ENCODE data around the gene BAHCC1. TPM values are rescaled to one million over a fixed set of nuclear protein-coding genes. Genes with fewer than 3 reads are reported as not detected.
A peak's percentile ranks its signal among the peaks of the same experiment; 100 is the strongest.

Gene BAHCC1
- total RNA-seq, 1 donor from 2014 or later, result 61.3 TPM

DNA sequence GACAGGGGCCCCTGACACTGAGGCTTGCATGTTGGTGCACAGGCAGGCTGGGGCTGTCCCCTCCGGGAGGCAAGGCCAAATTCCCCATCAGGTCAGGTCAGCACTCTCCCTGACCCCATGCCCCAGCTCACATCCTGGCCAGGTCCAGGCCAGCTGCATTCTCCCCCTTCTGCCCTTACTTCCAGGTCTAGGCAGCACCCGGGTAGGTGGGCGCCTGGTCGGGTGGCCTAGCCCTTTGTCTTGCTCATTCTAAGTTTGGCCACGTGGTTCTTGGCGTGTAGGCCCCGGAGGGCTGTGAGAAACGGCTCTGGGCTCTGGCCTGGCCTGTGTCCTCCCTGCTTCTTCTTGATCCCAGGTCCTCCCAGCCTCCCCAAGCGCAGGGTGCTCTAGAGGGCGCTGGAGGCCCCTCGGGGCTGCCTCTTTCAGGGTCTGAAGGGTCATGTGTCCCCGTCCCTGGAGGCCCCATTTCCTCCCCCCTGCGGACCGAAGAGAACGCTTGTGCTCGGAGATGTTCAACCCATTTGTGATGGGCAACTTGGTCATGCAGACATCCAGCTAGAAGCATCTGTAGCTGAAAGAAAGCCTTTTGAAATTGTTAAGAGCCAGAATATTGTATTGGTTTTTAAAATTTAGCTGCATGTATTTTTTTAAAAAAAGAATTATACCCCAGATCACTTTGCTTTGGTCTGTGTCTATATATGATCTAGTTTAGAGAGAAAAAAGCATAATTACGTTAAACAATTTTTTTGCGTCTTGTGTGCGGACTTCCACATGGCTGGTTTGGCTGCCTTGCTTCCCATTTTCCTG is 6.7 kb downstream of the BAHCC1 start:
- Mint-ChIP-seq H3K4me3 (peak overlapping the region; percentile 99), H3K27me3 (ENCODE audit: low read depth) (peaks cover 28% of the 10 kb centered on the region), H3K9me3 (no peaks in the 10 kb centered on the region), H3K27ac (ENCODE audit: unreplicated experiment) (peak overlapping the region; percentile 76), H3K36me3 (ENCODE audit: low read depth) (peaks cover 12% of the 10 kb centered on the region), H3K4me1 (peaks cover 69% of the 10 kb centered on the region)
- TF ChIP-seq, protein P1, sequence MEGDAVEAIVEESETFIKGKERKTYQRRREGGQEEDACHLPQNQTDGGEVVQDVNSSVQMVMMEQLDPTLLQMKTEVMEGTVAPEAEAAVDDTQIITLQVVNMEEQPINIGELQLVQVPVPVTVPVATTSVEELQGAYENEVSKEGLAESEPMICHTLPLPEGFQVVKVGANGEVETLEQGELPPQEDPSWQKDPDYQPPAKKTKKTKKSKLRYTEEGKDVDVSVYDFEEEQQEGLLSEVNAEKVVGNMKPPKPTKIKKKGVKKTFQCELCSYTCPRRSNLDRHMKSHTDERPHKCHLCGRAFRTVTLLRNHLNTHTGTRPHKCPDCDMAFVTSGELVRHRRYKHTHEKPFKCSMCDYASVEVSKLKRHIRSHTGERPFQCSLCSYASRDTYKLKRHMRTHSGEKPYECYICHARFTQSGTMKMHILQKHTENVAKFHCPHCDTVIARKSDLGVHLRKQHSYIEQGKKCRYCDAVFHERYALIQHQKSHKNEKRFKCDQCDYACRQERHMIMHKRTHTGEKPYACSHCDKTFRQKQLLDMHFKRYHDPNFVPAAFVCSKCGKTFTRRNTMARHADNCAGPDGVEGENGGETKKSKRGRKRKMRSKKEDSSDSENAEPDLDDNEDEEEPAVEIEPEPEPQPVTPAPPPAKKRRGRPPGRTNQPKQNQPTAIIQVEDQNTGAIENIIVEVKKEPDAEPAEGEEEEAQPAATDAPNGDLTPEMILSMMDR (conservative IDR thresholded peaks at IDR 0.05), result peak; percentile 36
- DNase-seq (ENCODE audit: low read depth, low spot score), result peak; percentile 43

DNA sequence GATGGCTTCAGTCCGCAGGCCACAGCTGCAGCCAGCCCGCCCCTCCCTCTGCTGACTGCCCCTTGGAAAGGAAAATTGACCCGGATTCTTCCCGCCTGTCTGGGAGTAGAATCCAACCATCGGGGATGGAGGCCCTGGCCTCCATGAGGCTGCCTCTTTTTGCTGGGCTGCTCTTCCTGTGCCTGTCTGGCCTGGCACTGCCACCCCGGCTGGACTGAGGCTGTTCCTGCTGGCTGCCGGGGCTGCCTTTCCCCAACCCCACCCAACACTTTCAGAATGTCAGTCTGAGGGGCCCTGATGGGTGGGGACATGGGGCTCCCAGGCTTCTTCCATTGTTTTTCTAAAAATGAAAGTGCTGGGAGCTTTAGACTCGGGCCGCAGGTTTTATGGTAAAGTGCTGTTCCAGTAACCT is 7.3 kb downstream of the BAHCC1 start:
- TF ChIP-seq, protein P1 (conservative IDR thresholded peaks at IDR 0.05), result no peak
- Mint-ChIP-seq H3K27ac (ENCODE audit: unreplicated experiment) (peak overlapping the region; percentile 76), H3K4me3 (peak overlapping the region; percentile 99), H3K36me3 (ENCODE audit: low read depth) (peaks cover 12% of the 10 kb centered on the region), H3K27me3 (ENCODE audit: low read depth) (peaks cover 24% of the 10 kb centered on the region), H3K4me1 (peaks cover 68% of the 10 kb centered on the region), H3K9me3 (no peaks in the 10 kb centered on the region)
- DNase-seq (ENCODE audit: low read depth, low spot score), result no peak

DNA sequence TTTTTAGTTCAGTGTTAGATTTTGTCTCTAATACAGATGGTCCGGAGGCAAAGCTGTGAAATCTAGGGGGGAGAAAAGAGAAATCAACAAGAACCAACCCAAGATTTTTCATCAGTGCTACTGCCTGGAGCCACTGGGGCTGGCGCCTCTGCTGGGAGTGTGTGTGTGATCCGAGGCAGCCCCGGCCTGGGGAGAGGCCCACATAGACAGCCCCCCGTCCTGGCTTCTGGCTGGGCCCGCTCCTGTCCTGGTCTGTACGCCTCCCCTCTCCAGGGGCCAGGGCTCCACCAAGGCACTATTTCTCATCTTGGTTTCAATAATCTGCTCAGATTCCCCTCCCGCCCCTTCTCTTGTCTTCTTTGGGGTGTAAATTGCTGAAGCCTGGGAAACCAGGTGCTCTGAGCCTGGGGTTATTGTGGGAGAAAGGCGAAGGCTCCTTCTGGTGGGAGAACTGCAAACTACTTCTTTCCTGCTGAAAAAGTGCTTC is 7.8 kb downstream of the BAHCC1 start:
- TF ChIP-seq, protein P1 (conservative IDR thresholded peaks at IDR 0.05), result peak; percentile 9

DNA sequence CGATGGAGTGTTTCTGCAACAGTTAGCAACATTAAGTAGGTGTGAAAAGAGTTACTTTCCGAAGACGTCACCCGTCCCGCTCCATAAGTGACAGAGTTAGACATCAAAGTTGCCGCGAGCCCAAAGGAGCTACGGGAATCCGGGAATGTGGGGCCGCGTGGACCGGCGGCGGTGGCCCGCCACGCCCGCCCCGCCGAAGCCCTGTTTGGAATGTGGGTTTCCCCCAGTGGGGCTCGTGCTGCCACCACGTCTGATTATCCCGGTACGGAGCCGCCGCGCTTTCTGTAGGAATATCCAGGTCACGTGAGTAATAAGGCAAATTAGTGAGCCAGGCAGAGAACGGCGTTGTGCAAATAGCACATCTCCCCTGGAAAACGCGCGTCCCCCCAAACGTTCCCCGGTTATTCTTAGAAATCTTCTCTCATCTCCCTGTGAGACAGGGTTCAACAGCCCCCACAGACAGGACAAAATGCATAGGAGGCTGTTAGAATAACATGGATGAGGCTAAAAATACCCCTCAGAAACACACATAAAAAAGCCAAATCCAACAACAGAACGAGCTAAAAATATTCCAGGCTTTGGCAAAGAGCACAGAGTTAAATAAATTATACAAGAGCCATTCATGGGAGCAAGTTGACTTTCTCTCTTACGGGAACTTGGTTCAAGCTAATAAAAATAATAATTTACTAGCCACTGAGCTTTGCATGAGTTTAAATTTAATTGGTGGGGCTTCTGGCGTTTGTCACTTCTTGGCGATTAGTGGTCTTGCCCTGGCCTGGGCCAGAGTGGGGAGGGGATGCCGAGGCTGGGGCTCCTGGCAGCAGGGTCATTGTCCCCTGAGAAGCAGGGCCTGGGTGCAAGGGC is 8.6 kb downstream of the BAHCC1 start:
- Mint-ChIP-seq H3K27ac (ENCODE audit: unreplicated experiment) (no peak overlapping the region), H3K4me1 (peaks cover 70% of the 10 kb centered on the region)
- DNase-seq (ENCODE audit: low read depth, low spot score), result no peak

More for the DNA sequence above, 7.8 kb downstream of the BAHCC1 start:
- Mint-ChIP-seq H3K4me3 (peak overlapping the region; percentile 99), H3K27ac (ENCODE audit: unreplicated experiment) (peak overlapping the region; percentile 75), H3K36me3 (ENCODE audit: low read depth) (peaks cover 8% of the 10 kb centered on the region), H3K4me1 (peaks cover 68% of the 10 kb centered on the region), H3K27me3 (ENCODE audit: low read depth) (peaks cover 19% of the 10 kb centered on the region), H3K9me3 (no peaks in the 10 kb centered on the region)
- no peak for DNase-seq (ENCODE audit: low read depth, low spot score)

More for the DNA sequence above, 8.6 kb downstream of the BAHCC1 start:
- TF ChIP-seq, protein P1 (conservative IDR thresholded peaks at IDR 0.05), result no peak
- peaks cover 7% of the 10 kb centered on the region for H3K36me3 Mint-ChIP-seq (ENCODE audit: low read depth)
- H3K9me3 Mint-ChIP-seq, result no peaks in the 10 kb centered on the region
- H3K4me3 Mint-ChIP-seq, result peak overlapping the region; percentile 85
- peaks cover 15% of the 10 kb centered on the region for H3K27me3 Mint-ChIP-seq (ENCODE audit: low read depth)
